ENCODE data around the gene AATK.

DNA sequence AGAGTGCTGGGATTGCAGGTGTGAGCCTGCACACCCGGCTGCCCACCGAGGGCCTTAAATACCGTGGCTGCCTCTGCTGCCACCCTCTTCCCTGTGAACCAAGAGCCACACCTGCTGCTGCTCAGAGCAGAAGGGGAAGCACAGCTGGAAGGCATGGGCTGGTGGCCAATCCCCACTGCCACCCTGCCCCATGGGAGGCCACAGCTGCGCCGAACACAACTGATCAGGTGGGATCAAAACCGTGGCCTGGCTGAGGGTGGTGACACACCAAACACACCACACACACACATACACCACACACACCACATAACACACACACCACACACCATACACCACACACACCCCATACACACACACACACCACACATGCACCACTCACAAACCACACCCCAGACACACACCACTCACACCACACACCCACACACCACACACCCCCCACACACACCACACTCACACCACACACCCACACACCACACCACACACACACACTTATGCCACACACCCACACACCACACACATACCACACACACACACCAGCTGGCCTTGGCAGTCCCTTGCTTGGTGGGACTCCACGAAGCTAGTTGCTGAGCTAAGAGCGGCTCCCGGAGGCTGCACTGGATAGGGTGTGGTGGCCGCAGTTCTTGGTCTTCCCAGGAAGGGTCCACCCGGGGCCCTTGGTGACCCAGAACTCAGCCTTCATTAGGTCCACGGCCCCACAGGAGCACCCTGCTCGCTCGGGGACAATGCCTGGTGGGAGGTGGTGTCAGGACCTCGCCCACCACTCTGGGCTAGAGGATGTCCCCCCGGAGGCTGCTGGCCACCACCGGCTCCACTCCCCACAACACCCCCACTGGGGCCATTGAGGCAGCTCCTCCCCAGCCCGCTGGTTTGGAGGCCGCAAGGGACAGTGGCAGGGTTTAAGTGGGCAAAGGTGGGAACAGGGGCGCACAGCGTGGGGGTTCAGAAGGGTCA, 41.9 kb upstream of the AATK start:
- TF ChIP-seq EZH2 (IDR thresholded peaks at IDR 0.05; ENCODE audit: low read length) = no peak
- TF ChIP-seq, protein P1, sequence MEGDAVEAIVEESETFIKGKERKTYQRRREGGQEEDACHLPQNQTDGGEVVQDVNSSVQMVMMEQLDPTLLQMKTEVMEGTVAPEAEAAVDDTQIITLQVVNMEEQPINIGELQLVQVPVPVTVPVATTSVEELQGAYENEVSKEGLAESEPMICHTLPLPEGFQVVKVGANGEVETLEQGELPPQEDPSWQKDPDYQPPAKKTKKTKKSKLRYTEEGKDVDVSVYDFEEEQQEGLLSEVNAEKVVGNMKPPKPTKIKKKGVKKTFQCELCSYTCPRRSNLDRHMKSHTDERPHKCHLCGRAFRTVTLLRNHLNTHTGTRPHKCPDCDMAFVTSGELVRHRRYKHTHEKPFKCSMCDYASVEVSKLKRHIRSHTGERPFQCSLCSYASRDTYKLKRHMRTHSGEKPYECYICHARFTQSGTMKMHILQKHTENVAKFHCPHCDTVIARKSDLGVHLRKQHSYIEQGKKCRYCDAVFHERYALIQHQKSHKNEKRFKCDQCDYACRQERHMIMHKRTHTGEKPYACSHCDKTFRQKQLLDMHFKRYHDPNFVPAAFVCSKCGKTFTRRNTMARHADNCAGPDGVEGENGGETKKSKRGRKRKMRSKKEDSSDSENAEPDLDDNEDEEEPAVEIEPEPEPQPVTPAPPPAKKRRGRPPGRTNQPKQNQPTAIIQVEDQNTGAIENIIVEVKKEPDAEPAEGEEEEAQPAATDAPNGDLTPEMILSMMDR (optimal IDR thresholded peaks at IDR 0.05 in 1 of 3, IDR thresholded peaks at IDR 0.05 in 1 of 3, conservative IDR thresholded peaks at IDR 0.05 in 1 of 3; ENCODE audit: extremely low read depth in 1 of 3, insufficient read depth in 2 of 3, low read length in 3 of 3) = no peak

Data from keratinocyte (primary cell).